ENCODE data around the gene CD79A. TPM values are rescaled to one million over a fixed set of nuclear protein-coding genes. Genes with fewer than 3 reads are reported as not detected.

CD79A gene
- total and polyA plus RNA-seq, 8 donors = 1.5 to 18.7 (median 3.2) TPM; not detected in 3

DNA sequence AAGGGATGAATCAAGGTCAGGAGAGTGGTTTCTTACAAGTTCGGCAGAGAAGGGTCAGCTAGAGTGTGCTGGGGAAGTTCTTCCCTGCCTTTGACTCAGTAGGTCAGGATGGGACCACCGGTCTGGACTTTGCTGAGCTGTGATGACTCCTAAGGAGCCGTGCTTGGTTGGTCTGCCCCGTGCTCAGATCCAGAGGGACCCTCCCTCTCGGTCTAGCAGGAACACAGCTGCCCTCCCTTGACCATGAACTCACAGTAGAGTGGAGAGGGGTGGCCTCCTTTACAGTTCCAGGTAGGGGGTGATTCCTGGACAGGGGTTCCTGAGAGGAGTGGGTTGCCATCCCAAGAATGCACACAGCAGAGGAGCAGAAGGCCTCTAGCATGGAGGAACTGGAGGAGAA is 12.7 kb upstream of the CD79A start:
- intact Hi-C loops (cut with DNase I; ENCODE audit: low total_unique reads) = no loop called here
- peaks cover 24 to 88% (median 83%) of the 10 kb centered on the region in 4 donors for H3K4me1 ChIP-seq
- TF ChIP-seq POLR2A (IDR thresholded peaks at IDR 0.05) (no peak), POLR2AphosphoS5 (IDR thresholded peaks at IDR 0.05) (no peak), EP300 (IDR thresholded peaks at IDR 0.05) (no peak)
- TF ChIP-seq, protein P1, sequence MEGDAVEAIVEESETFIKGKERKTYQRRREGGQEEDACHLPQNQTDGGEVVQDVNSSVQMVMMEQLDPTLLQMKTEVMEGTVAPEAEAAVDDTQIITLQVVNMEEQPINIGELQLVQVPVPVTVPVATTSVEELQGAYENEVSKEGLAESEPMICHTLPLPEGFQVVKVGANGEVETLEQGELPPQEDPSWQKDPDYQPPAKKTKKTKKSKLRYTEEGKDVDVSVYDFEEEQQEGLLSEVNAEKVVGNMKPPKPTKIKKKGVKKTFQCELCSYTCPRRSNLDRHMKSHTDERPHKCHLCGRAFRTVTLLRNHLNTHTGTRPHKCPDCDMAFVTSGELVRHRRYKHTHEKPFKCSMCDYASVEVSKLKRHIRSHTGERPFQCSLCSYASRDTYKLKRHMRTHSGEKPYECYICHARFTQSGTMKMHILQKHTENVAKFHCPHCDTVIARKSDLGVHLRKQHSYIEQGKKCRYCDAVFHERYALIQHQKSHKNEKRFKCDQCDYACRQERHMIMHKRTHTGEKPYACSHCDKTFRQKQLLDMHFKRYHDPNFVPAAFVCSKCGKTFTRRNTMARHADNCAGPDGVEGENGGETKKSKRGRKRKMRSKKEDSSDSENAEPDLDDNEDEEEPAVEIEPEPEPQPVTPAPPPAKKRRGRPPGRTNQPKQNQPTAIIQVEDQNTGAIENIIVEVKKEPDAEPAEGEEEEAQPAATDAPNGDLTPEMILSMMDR (IDR thresholded peaks at IDR 0.05) = no peak
- no peak overlapping the region for H3K27ac ChIP-seq
- no peaks in the 10 kb centered on the region for H3K9me3 ChIP-seq
- no peak overlapping the region for H3K4me3 ChIP-seq
- peaks cover 62 to 86% (median 82%) of the 10 kb centered on the region in 4 donors for H3K36me3 ChIP-seq
- no peaks in the 10 kb centered on the region for H3K27me3 ChIP-seq
- 65 to 86% (median 79%) methylated on average over 5 of the region's 5 CpGs for WGBS, 5 donors
- no peak for DNase-seq

DNA sequence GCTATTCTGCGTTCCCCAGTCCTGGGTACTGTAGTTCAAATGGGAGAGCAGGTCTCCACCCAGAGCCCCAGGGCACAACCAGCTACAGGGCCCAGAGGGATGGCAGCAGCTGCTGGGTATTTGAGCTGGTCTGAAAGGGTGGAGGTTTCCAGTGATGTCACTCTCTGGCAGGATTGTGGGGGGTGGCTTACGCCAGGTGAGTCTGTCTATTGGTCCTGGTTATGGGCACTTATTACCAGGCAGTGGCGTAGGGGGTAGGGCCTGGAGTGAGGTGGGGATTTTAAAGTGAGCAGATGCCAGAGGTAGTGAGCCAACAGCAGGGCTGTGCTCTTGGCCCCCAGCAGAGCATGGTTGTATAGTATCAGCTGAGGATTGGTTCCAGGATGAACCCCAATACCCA is 10.8 kb upstream of the CD79A start:
- no peak for DNase-seq
- TF ChIP-seq, protein P1 (IDR thresholded peaks at IDR 0.05) = no peak
- TF ChIP-seq EP300 (IDR thresholded peaks at IDR 0.05) = no peak
- TF ChIP-seq POLR2A (IDR thresholded peaks at IDR 0.05) = no peak
- no peak for TF ChIP-seq POLR2AphosphoS5 (IDR thresholded peaks at IDR 0.05)
- Histone ChIP-seq H3K36me3 (peaks cover 77 to 100% (median 98%) of the 10 kb centered on the region in 4 donors), H3K27ac (no peak overlapping the region), H3K4me3 (peak overlapping the region in 1 of 4 donors; percentile 6), H3K27me3 (no peaks in the 10 kb centered on the region), H3K9me3 (no peaks in the 10 kb centered on the region), H3K4me1 (peaks cover 19 to 96% (median 80%) of the 10 kb centered on the region in 4 donors)
- intact Hi-C loops (cut with DNase I; ENCODE audit: low total_unique reads) = no loop called here
- WGBS, 5 donors = 87 to 92% (median 90%) methylated on average over 3 of the region's 3 CpGs

DNA sequence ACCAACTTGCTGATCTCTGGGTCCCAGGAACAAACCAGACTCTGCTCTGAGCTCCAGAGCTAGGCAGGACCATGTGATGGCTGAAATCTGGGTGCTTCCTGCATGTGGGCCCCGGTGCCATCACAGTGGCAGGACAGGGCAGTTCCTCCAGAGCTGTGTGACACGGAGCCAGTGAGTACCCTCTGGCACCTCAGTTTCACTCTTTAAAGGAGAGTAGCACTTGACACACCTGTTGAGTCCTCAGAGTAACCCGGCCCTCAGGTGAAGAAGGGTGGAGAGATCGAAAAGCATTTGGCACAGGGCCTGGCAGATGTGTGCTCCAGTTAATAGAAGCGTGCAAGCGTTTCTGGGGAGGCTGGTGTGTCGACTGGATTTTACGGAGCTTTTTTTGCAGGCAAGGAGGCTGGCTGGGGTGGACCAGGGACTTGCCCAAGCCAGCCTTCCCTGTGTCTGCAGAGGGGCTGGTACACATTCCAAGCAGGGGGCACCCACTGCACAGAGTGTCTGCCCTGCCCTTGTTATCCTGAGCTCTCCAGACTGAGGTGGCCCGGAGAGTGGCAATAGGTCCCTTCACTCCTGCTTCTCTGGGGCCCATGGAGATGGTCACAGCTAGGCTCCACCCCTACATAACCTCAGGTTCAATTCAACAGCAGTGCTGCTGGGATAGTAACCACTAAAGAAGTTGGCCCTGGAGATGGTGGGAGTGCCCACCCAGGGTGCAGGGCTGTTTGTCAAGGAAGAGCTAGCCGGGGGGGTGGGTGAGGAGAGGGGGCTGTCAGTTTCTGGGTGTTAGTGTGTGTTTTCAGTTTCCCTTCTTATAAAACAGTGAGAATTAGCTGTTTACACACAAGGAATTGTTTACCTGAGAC is 8.7 kb upstream of the CD79A start:
- Histone ChIP-seq H3K27me3 (no peaks in the 10 kb centered on the region), H3K36me3 (peaks cover 64 to 93% (median 92%) of the 10 kb centered on the region in 4 donors), H3K4me1 (peaks cover 7 to 95% (median 69%) of the 10 kb centered on the region in 4 donors), H3K4me3 (no peak overlapping the region), H3K27ac (peak overlapping the region in 2 of 5 donors; percentile 20 to 36), H3K9me3 (no peaks in the 10 kb centered on the region)
- intact Hi-C loops (cut with DNase I; ENCODE audit: low total_unique reads) = no loop called here
- 41 to 50% (median 46%) methylated on average over 7 to 10 of the region's 10 CpGs for WGBS, 5 donors
- TF ChIP-seq, protein P1 (IDR thresholded peaks at IDR 0.05) = no peak
- TF ChIP-seq EP300 (IDR thresholded peaks at IDR 0.05) = no peak
- no peak for TF ChIP-seq POLR2A (IDR thresholded peaks at IDR 0.05)
- DNase-seq = peak in 1 of 2 donors; percentile 46

DNA sequence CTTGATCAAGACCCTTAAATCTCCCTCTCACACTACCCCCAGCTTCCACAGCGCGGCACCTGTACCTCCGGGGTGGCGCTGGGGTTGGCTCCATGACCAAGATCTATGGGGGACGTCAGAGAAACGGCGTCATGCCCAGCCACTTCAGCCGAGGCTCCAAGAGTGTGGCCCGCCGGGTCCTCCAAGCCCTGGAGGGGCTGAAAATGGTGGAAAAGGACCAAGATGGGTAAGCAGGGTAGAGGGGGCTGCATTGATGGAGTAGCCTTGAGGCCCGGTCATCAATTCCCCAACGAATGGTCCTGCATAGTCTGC is 8.1 kb upstream of the CD79A start:
- H3K4me1 ChIP-seq = peaks cover 7 to 94% (median 65%) of the 10 kb centered on the region in 4 donors
- H3K36me3 ChIP-seq = peaks cover 59 to 88% (median 86%) of the 10 kb centered on the region in 4 donors
- no peaks in the 10 kb centered on the region for H3K27me3 ChIP-seq
- H3K27ac ChIP-seq = peak overlapping the region in 1 of 5 donors; percentile 20
- no peaks in the 10 kb centered on the region for H3K9me3 ChIP-seq
- TF ChIP-seq POLR2A (IDR thresholded peaks at IDR 0.05) (no peak), POLR2AphosphoS5 (IDR thresholded peaks at IDR 0.05) (no peak), EP300 (IDR thresholded peaks at IDR 0.05) (no peak)
- TF ChIP-seq, protein P1 (IDR thresholded peaks at IDR 0.05) = no peak
- WGBS, 5 donors = 71 to 92% (median 82%) methylated on average over 11 to 12 of the region's 12 CpGs
- DNase-seq = no peak
- no peak overlapping the region for H3K4me3 ChIP-seq
- intact Hi-C loops (cut with DNase I; ENCODE audit: low total_unique reads) = no loop called here
